ENCODE data around the gene CYP4F22. TPM values are rescaled to one million over a fixed set of nuclear protein-coding genes. Genes with fewer than 3 reads are reported as not detected.
A peak's percentile ranks its signal among the peaks of the same experiment; 100 is the strongest.
"Not testable (repeated sequence)": the region's sequence is repeated elsewhere in the genome, so short reads cannot be mapped to it uniquely, and the experiment has no call there.

The CYP4F22 gene
- total RNA-seq (1 to 10 TPM in 1 of 2 donors, under 1 TPM in 1; 0.44 to 1.4 TPM), total RNA-seq (0.93 to 1.1 reads per million in 2 donors)

DNA sequence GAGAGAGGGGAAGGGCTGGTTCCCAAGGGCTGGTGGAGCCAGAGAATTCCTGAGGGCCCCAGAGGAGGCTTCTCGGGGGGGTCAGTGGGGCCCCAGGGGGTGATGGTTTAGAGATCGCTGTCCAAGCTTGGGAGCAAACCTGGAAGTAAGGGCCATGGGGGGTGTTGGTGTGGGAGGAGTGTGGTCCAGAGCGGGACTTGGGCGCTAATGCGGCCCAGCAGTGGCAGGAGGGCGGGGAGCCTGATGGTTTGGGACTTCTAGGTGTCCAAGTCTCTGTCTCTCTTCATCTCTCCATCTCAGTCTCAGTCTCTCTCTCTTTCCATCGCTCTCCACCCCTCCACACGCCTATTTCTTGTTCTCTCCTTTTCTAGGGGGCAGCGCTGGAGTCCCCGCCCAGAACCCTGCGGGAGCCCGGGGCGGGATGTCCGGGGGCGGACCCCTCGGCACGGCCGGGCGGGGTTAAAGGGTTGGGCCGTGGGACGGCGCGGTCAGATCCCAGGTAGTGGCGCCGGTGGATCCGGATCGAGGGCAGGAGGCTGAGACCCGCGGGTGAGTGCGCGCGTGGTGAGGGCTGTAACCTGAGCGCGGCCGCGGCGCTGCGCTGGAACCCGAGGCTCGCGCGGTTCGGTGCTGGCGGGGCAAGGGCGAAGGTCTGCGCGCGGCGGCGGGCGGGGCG, at the start of gene CYP4F22:
Gene CYP4F22 (plus strand): TSS at position 491 of the 676 bp plus-strand sequence. CDS start 16,812 bp downstream, outside the sequence.
- Mint-ChIP-seq H3K4me3 (peak within 1 kb of the TSS; percentile 89), H3K36me3 (ENCODE audit: low read depth) (no peaks in the 10 kb centered on the region), H3K27ac (peak within 1 kb of the TSS; percentile 68), H3K27me3 (peaks cover 9% of the 10 kb centered on the region), H3K4me1 (peaks cover 11% of the 10 kb centered on the region)
- H3K9me3 ChIP-seq (ENCODE audit: control insufficient read depth, low read length, poor library complexity, severe bottlenecking), result no peaks in the 10 kb centered on the region
- DNase-seq (peak in 1 of 3 donors; percentile 17), ATAC-seq (peak; percentile 44)

- H3K9me3 ChIP-seq (ENCODE audit: control insufficient read depth, low read length, poor library complexity, severe bottlenecking), result no peaks in the 10 kb centered on the region
- Mint-ChIP-seq H3K36me3 (ENCODE audit: low read depth) (no peaks in the 10 kb centered on the region), H3K27me3 (no peaks in the 10 kb centered on the region), H3K27ac (peak overlapping the region; percentile 96), H3K4me3 (peak overlapping the region; percentile 91), H3K4me1 (peaks cover 28% of the 10 kb centered on the region)
- no peak for ATAC-seq
- no peak for DNase-seq
Measured at GRCh38 chr19:15461694-15462093, 46.6 kb upstream of the CYP4F22 start.

DNA sequence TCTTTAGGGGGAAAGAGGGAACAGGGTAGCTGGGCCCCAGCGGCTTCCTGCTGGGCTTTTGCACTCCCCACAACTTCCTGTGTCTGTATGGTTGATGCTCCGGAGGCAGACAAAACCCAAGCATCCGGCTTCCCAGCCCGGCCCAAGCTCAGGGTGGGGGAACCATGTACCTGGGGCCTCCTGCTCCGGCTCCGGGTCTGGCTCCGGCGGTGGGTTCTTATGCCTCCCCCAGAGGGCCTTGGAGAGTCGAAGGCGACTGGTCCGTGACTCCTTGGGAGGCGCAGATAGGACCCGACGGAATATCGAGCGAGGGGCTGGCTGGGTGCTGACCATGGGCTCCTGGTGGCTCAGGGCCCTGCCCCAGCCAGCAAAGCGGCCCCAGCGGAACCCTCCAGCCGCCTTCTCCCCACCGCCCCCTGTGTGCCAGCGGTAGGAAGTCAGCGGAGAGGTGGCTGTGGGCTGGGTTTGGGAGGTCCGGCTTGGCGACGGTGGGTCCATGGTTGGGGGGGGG, 44.4 kb upstream of the CYP4F22 start:
- Mint-ChIP-seq H3K27ac (peak overlapping the region; percentile 96), H3K4me3 (peak overlapping the region; percentile 91), H3K36me3 (ENCODE audit: low read depth) (no peaks in the 10 kb centered on the region), H3K4me1 (peaks cover 44% of the 10 kb centered on the region), H3K27me3 (no peaks in the 10 kb centered on the region)
- H3K9me3 ChIP-seq (ENCODE audit: control insufficient read depth, low read length, poor library complexity, severe bottlenecking), result no peaks in the 10 kb centered on the region
- ATAC-seq (peak; percentile 83), DNase-seq (peak; percentile 57 to 72 (median 70))

- H3K9me3 ChIP-seq (ENCODE audit: control insufficient read depth, low read length, poor library complexity, severe bottlenecking), result no peaks in the 10 kb centered on the region
- DNase-seq (peak; percentile 35 to 59 (median 45)), ATAC-seq (peak; percentile 68)
- no peaks in the 10 kb centered on the region for H3K27me3 Mint-ChIP-seq
- peak within 1 kb of the TSS; percentile 91 for H3K4me3 Mint-ChIP-seq
- H3K27ac Mint-ChIP-seq, result peak within 1 kb of the TSS; percentile 96
- no peaks in the 10 kb centered on the region for H3K36me3 Mint-ChIP-seq (ENCODE audit: low read depth)
- H3K4me1 Mint-ChIP-seq, result peaks cover 50% of the 10 kb centered on the region
Measured at GRCh38 chr19:15464394-15465385, 43.6 kb upstream of the CYP4F22 start, which contains the start of gene RASAL3. Gene RASAL3 (minus strand): TSS chr19:15464544. CDS start chr19:15464358, 186 bp downstream.

GRCh38 chr19:15466851-15467733, 41.2 kb upstream of the CYP4F22 start:
- H3K9me3 ChIP-seq (ENCODE audit: control insufficient read depth, low read length, poor library complexity, severe bottlenecking), result no peaks in the 10 kb centered on the region
- Mint-ChIP-seq H3K4me1 (peaks cover 48% of the 10 kb centered on the region), H3K4me3 (peak overlapping the region; percentile 81), H3K36me3 (ENCODE audit: low read depth) (no peaks in the 10 kb centered on the region), H3K27me3 (no peaks in the 10 kb centered on the region), H3K27ac (peak overlapping the region; percentile 94)
- ATAC-seq (peak; percentile 56), DNase-seq (peak in 1 of 3 donors; percentile 52)

DNA sequence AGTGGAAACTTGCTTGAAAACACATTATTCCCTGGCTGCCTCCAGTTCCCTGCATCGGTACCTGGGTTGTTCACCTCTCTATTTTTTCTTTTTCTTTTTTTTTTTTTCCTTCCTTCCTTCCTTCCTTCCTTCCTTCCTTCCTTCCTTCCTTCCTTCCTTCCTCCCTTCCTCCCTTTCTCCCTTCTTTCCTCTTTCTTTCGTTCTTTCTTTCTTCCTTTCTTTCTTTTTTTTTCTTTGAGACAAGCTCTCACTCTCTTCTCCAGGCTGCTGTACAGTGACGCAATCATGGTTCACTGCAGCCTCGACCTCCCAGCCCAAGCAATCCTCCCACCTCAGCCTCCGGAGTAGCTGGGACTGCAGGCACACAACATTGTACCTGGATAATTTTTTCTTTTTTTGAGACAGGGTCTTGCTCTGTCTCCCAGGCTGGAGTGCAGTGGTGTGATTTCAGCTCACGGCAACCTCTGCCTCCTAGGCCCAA, 40.6 kb upstream of the CYP4F22 start:
- Mint-ChIP-seq H3K4me3 (peak overlapping the region; percentile 81), H3K27ac (peak overlapping the region; percentile 94), H3K36me3 (ENCODE audit: low read depth) (no peaks in the 10 kb centered on the region), H3K4me1 (peaks cover 47% of the 10 kb centered on the region), H3K27me3 (no peaks in the 10 kb centered on the region)
- no peaks in the 10 kb centered on the region for H3K9me3 ChIP-seq (ENCODE audit: control insufficient read depth, low read length, poor library complexity, severe bottlenecking)
- ATAC-seq, result no peak
- no peak for DNase-seq

DNA sequence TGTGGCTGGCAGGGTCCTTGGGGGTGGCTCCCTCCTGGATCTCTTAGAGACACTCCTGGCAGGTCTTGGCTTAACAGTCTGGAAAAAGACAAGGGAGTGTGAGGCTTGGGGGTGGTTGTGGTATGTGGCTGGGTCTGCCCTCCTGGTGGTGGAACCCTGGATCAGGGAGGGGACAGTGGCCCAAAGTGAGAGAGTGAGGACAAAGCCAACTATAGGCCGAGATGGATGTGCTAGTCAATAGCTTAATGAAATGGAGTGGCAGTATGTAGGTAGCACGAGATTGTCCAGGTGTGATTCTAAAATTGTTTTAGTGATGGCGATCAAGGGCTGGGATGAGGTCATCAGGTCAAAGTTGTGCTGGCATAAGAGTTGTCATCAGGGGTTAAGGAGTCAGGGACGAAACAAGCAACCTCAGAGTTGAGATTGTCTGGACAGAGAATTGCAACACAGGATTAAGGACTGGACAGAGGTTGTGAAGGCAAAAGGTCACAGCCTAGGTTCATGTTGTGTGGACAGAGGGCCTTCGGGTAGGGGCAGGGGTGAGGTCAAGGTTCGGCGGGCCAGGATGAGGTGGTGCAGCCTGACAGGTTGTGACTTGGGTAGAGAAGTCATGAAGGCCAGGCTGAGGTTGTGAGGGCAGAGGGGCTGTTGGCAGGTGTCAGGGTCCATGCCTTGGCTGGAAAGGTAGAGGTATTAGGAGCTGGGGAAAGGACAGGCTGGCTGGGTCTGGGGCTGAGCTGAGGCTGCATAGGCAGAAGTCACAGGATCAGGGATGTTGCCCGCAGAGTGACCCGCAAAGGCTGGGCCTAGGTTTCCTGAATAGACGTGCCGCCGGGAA, 39.4 kb upstream of the CYP4F22 start:
- Mint-ChIP-seq H3K4me1 (peaks cover 52% of the 10 kb centered on the region), H3K36me3 (ENCODE audit: low read depth) (no peaks in the 10 kb centered on the region), H3K4me3 (peak overlapping the region; percentile 89), H3K27me3 (no peaks in the 10 kb centered on the region), H3K27ac (peak overlapping the region; percentile 94)
- ATAC-seq (no peak), DNase-seq (no peak)
- no peaks in the 10 kb centered on the region for H3K9me3 ChIP-seq (ENCODE audit: control insufficient read depth, low read length, poor library complexity, severe bottlenecking)

- no peaks in the 10 kb centered on the region for H3K9me3 ChIP-seq (ENCODE audit: control insufficient read depth, low read length, poor library complexity, severe bottlenecking)
- DNase-seq (no peak), ATAC-seq (no peak)
- peak overlapping the region; percentile 89 for H3K4me3 Mint-ChIP-seq
- H3K27ac Mint-ChIP-seq, result no peak overlapping the region
- H3K36me3 Mint-ChIP-seq (ENCODE audit: low read depth), result no peaks in the 10 kb centered on the region
- H3K4me1 Mint-ChIP-seq, result peaks cover 49% of the 10 kb centered on the region
- H3K27me3 Mint-ChIP-seq, result no peaks in the 10 kb centered on the region
Measured at GRCh38 chr19:15469513-15470297, 38.6 kb upstream of the CYP4F22 start.

GRCh38 chr19:15471639-15472101, 36.7 kb upstream of the CYP4F22 start:
- no peaks in the 10 kb centered on the region for H3K27me3 Mint-ChIP-seq
- H3K36me3 Mint-ChIP-seq (ENCODE audit: low read depth), result no peaks in the 10 kb centered on the region
- H3K4me3 Mint-ChIP-seq, result peak overlapping the region; percentile 78
- H3K27ac Mint-ChIP-seq, result peak overlapping the region; percentile 32
- DNase-seq (no peak), ATAC-seq (no peak)
- peaks cover 43% of the 10 kb centered on the region for H3K4me1 Mint-ChIP-seq
- no peaks in the 10 kb centered on the region for H3K9me3 ChIP-seq (ENCODE audit: control insufficient read depth, low read length, poor library complexity, severe bottlenecking)

DNA sequence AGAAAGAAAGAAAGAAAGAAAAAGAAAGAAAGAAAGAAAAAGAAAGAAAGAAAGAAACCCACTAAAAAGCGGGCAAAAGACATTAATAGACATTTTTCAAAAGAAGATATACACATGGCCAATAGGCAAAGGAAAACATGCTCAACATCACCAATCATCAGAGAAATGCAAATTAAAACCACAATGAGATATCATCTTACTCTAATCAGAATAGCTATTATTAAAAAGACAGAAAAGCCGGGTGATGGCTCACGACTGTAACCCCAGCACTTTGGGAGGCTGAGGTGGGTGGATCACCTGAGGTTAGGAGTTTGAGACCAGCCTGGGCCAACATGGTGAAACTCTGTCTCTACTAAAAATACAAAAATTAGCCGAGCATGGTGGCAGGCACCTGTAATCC, 34.5 kb upstream of the CYP4F22 start:
- peaks cover 29% of the 10 kb centered on the region for H3K4me1 Mint-ChIP-seq

DNA sequence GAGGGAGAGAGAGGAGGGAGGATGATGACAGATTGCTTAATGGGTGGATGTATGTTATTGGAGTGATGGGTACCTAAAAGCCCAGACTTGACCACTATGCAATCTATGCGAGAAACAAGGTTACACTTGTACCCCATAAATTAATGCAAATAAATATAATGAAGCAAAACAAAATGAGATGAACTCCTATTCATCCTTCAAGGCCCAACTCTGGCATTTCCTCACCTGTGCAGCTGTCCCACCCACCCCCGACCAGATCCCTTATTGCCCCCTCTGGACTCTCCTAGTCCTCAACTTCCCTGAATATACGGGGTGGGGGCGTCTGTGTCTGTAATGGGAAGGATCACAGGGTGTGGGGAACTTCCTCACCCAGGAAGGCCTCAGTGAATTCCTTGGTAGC, 33.2 kb upstream of the CYP4F22 start:
- no peak for DNase-seq
- Mint-ChIP-seq H3K36me3 (ENCODE audit: low read depth) (no peaks in the 10 kb centered on the region), H3K27me3 (no peaks in the 10 kb centered on the region), H3K27ac (no peak overlapping the region), H3K4me1 (peaks cover 20% of the 10 kb centered on the region), H3K4me3 (no peak overlapping the region)
- no peaks in the 10 kb centered on the region for H3K9me3 ChIP-seq (ENCODE audit: control insufficient read depth, low read length, poor library complexity, severe bottlenecking)
- ATAC-seq, result no peak

More for the DNA sequence above, 34.5 kb upstream of the CYP4F22 start:
- ATAC-seq, result peak; percentile 41
- peak overlapping the region; percentile 14 for H3K27ac Mint-ChIP-seq
- not testable (repeated sequence) for DNase-seq; H3K27me3 Mint-ChIP-seq; H3K4me3 Mint-ChIP-seq; H3K36me3 Mint-ChIP-seq (ENCODE audit: low read depth); H3K9me3 ChIP-seq (ENCODE audit: control insufficient read depth, low read length, poor library complexity, severe bottlenecking)

Data from T-helper 17 cell (primary cell).